HG03378 (cell line): ENCODE measurements around the gene SYT6.

Source experiments
- ATAC-seq: cut with Tn5 transposase; IDR thresholded peaks from one replicate; pipeline ENCODE4 v1.9.1; 2021; ENCODE audit warnings: mild to moderate bottlenecking, moderate library complexity; ENCODE audit not compliant: unreplicated experiment

The SYT6 gene

DNA sequence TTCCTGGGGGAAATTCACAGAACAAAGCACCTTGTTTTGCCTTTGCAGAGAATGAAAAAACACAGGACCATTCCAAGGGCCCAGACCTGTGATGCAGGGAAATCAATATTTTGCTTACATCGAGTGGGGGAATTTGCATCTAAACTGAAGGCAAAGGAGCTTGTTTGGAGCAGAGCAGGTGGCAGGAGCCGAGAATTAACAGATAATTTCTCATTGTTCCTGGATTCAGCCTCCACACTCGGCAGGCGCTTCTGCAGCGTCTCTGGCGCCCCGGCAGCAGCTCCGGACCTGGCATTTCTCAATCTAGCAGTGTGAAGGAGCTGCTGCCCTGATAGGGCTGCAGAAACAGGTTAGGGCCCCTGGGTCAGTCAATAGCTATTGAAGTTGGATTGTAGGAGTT, 2.0 kb upstream of the SYT6 start:
- no peak for ATAC-seq

DNA sequence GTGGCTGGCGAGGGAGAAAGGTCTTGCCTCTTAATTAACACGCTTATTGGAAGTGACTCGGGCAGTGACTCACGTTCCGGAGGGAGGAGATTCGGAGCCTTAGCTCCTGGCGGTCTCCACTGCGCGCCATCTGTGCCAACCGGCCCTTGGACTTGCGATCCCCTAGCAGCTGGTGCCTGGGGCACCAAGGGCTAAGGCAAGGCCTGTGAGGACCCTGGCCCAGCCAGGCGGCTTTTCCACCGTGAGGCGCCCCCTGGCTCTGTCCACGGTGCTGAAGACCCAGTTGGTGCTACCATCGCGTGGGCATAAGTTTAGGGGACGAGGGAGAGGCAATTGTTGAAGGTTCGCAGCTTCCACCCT, 1.3 kb upstream of the SYT6 start:
- ATAC-seq: no peak

DNA sequence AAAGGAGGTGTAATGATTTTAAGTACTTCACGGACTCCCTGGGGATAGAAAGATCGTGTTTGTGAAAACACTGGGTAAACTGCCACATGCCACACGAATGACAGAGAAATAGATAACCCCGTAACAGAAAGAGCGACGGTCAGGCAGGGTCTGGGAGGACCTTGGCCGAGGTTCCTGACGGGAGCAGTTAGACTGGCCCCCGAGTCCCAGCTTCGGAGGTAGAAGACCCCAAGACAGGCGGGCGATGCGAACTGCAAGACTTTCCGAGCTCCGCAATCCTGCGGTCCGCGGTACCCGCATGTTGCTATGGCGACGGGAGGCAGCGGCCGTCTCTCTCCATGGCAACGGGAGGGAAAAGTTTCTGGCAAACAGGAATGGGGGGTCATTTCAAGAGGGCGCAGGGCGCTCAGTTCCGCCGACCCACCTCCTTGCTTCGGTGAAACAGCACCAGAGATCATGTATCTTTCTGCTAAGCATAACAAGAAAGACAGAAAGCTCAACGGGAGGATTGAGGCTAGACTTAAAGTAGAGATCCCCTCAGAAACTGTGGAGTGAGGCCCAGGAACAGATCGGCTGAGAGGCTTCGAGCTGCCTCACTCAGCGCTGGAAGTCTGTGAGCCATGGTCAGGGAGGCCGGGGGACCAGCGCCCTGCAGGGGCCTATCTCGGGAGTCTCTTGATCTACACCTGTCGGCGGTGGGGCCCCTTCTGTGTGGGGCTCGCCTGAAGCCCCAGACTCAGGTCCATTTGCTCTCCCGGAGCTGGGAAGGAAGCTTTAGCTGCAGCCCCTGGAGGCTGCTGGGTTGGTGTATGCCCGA, 685 bp upstream of the SYT6 start:
- no peak for ATAC-seq

DNA sequence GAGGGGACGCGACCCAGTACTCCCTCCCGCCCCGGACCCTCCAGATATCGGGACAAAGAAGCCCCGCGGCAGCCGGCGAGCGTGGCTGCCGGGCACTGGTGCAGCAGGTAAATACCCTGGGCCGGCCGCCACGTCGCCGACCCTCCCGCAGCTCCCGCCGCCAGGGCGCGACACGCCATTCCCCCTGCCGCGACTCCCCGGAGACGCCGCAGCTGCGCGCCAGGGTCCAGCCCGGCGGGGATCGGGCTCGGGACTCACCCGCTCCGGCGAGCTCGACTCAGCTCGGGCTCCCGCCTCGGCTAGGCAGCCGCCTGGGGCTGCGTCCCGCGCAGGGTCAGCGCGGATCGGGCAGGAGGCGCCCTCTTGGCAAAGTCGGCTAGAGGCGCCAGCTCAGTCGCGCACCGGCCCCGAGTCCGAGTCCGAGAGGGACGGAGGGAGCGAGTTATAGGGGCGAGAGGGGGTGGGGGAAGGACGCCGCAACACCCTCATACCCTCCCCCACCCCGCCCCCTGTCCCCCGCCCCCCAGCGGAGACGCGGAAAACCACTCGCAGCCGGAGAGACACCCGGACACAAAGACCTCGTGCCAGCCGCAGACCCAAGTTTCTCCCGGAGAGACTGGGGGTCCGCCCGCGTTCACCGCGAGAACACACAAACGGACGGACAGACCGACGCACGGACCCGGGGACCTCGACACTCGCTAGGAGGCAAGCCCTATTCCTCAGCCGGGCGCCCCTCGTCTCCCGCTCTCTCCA, 985 bp downstream of the SYT6 start:
- ATAC-seq: no peak

DNA sequence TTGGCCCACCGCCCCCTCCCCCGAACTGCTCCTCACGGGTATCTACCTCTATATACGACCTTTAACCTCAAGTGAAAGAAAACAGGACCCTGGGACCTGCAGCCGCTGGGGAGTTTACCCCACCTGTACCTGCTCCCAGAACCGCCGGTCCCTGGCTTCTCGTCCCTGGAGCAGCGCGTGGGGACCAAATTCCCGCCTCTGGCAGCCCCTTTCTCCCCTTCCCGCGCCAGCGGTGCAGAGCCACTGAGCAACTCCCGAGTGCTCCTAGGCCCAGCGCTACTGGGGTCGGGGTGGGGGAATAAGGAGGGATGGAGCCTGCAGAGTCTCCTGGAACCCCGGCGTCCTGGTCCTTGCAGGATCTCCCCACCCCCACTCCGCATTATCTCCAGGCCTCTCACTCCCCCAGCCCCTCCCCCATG, 1.6 kb downstream of the SYT6 start:
- ATAC-seq: no peak

DNA sequence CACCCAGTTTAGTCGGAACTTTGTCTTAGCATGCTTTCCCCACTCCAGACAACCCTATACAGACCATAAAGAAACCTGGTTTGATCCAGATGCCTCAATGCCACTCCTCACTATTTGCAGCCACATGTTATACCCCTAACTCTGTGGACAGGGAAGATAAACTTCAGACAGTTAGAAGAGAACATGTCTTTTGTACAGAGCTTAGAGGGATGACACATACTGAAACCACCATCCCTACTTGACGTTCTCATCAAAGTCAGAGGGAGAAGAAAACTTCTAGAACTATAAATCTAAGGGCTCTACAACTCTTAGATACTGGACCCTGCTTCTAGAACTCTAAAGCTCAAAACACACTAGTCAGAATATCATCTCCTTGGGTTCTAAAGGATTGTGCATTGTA, 3.7 kb downstream of the SYT6 start:
- ATAC-seq: no peak

DNA sequence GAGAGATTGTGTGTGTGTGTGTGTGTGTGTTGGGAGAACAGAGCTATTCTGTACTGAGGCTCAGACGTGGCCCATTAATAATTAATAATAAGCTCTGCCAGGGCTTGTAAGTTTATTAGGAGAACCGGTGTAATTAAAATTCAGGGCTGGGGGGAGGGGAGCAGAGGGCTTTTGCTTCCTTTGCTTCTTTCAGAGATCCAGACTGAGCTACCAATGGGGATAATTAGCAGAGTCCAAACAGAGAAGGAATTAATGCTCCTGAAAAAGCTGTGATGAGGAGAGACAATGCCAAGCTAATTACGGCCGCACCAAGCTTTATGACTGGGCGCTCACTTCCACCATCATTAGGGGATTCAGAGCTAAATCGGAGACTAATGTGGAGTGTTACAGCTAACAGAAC, 4.5 kb downstream of the SYT6 start:
- ATAC-seq: no peak

DNA sequence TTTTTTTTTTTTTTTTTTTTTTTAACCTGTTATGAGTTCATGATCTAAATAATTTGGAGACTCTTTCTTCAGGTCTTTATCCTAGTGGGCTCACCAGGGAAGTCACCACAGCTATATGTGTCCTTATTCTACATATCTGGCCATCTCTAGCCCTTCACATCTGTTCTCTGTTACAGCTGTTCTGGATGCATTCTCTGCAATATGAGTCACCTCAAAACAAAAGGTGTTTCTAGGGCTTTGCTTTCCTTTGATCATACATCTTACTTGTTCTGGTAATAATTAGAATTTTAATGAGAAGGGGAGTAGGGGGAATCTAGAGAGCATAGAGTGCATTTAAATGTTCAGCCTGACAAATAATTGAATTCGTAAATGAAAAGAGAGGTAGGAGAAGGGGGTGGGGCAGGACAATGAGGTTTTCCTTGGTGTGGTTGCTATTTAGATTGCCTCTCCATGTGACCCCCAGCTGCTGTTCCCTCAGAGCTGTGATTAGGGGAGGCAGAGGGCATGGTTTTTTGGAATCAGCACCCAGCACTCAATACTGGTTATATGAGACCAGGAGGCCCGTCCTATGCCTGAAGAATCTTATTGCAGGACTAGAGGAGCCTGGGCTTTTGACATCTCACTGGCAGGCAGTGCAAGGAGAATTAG, 8.0 kb downstream of the SYT6 start:
- ATAC-seq: no peak

DNA sequence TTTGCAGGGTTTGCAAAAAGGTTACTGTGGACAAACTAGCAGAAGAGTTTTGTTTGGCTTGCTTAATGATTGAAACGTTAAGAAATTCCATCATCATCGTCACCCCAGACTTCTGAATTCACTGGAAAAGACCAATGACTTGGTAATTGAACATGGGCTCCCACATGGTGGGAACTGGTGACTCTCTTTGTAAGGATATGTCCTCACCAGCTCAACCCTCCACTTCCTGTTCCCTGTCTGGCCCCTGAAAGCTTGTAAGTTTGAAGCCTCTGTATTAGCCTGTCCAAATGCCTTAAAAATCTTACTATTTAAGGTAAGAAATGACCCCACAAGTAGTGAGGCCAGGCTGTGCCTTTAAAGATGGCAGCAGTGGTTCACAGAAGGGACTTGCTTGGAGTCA, 9.7 kb downstream of the SYT6 start:
- no peak for ATAC-seq

DNA sequence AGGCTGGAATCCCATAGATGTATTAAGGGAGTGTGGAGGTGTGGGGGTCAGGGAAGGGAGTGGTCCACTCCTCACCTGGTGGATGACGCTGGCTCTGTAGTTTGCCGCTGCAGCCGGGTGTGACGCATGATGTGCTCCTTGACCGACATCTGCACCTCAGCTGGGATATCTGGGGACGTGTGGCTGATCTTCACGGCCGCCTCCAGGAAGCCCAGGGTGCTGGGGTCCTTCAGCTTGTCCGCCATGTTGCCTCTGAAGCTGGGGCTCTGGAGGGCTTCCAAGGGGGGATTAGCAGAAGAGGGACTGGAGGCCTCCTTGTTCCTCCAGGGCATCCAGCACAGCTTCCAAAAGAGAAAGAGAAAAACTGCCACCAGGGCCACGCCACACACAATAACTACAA, 14.1 kb downstream of the SYT6 start:
- no peak for ATAC-seq

DNA sequence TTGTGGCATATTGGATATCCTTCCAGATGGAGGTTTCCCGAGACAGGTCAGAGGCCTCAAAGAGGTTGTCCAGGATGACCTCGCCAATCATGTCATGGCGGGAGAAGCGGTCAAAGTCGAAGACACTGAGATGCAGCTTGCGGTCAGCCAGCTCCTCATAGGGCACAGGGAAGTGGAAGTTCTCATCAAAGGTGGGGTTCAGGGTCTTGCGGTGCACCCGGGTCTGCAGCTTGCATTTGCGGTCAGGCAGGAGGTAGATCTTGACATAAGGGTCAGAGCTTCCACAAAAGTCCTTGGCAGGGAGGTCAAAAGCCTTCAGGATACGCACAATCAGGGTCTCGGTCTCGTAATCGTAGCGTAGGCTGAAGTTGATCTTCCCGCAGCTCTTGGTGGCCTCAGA, 16.2 kb downstream of the SYT6 start:
- no peak for ATAC-seq

DNA sequence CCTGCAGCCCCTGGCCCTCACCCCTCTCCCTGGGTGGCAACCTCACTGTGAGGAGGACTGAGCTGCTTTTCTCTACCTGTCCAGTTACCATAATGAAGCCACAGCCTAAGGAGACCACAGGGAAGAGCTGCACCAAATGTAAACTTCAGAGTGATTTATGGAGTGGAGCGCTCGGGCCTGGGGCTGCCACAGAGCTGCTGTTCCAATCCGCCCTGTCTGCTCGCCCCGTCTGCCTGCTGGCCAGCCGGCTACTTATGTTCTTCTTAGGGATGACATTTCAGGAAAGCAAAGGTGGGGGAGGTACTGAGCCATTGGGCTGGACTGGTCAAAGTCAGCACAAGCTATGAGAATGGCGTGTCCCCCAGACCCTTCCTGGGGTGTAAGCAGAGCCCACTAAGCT, 17.9 kb downstream of the SYT6 start:
- ATAC-seq: no peak

DNA sequence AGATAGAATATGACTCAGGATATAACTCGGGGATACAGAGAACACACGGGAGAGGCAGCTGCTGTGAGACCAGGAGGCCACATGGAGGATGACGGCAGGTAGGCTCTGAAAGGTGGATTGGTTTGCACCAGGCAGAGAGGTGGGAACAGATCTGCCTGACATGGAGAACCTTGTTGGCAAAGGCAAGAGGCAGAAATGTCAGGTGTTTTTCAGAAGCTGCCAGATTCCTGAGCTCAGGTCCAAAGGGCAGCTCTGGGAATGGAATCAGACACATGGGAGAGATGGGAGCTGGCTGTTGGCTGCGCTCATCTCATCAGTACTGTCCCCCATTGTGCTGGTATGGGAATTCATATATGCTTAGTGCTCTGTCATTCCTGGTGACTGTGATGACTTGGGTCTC, 19.2 kb downstream of the SYT6 start:
- no peak for ATAC-seq

DNA sequence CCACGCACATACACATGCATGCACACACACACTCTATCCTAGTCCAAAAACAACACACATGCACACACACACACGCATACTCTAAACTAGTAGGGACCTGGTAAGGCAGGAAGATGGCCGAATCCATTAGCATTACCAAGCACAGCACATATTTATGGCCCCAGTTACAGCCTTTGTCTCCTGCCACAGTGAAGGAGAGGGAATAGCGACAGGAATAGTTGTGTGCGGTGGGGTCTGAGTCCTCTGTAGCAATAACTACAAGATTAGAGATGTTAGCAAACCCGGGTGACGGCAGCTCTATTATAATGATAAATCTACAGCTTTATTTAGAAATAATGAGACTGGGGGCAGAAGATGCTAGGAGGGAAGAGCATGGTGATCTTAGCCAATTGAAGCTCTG, 20.5 kb downstream of the SYT6 start:
- ATAC-seq: no peak

DNA sequence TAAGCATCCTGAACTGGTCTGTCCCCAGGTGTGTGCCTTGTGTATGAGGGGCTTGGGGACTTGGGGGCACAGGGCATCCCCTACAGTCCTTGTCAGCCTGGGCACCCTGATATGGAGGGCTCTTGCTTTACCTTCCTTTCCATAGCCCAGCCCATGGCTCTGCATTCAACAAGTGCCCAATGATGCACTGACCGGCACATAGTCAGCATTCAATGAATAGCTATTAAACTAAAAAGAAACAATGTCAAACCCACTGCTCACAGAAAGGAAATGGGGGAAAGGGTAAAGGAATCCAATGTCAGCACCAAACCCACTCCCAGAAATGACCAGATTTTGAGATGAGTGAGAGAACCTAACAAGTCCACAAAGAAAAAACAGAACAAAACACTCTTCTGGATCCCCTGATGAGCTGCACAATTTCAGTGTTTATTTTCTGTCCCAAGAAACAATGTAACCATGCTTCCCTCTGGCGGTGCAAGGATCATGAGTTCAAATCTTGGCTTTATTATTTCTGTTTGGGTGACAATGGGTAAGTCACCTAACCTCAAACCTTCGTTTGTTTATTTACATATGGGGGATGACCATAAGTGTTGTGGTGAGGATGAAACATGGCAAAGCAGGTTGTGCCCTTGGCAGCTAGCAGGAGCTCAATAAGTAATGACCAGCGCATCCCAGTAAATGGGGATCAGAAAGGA, 22.0 kb downstream of the SYT6 start:
- ATAC-seq: no peak

DNA sequence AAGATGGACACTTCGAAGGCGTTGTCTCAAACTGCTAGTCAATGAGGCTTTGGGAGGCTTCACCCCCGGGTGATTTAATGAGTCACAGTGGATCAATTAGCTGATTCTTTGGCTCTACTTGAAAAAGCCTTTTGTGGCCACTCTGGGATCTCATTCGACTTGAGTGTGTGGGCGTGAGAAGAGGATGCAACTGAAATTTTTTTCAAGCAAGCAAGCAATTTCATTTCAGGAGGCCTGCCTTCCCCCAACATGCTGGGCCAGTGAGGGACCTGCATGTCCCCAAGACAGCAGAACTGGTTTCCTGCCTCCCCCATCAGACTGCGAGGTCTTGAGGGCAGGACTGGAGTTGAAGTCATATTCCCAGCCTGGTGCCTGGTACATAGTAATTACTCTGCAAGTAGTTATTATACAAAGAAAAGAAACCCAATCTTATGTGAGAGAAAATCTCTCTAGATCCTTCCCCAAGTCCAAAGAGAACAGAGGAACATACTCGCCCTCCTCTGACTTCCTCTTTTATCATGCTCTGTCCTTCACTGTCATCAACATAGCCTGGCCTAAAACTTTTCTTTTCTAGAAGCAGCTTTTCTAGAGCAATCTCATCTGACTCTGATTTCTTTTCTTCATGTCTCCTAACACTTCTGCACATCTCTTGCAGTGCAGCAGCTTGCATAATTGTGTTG, 22.7 kb downstream of the SYT6 start:
- no peak for ATAC-seq

DNA sequence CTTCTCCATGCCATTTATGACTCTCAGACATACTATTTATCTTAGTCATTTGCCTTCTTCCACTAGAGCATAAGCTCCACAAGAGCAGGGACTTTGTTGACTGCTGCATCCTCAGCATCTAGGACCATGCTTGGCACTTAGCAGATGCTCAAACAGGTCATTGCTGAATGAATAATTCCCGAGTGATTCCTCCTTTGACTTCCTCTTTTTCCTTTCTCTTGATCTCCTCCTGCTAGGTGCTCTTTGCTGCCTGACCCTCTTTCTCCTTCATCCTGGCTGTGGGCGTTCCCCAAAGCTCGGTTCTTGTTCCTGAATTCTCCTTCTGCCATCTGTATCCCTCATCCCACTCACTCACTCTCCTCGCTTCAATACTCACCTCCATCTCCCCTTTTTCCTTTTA, 23.5 kb downstream of the SYT6 start:
- ATAC-seq: no peak

DNA sequence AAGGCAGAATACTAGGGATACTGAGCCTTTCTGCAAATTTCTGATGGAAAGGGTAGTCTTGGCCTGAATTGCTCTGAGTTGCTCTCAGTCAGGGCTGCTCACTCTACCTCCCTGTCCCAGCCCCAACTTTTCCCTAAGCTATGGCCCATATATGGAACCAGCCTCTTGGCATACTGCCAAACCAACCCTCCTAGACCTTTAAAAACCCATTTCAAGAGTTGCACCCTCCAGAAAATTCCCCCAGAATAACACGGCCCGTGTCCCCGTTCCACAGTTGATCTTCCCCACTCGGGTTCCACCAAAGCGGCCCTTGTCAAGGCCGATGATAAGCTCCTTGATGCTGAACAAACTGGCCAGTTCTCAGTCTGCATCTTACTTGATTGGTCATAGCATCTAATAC, 25.4 kb downstream of the SYT6 start:
- no peak for ATAC-seq

DNA sequence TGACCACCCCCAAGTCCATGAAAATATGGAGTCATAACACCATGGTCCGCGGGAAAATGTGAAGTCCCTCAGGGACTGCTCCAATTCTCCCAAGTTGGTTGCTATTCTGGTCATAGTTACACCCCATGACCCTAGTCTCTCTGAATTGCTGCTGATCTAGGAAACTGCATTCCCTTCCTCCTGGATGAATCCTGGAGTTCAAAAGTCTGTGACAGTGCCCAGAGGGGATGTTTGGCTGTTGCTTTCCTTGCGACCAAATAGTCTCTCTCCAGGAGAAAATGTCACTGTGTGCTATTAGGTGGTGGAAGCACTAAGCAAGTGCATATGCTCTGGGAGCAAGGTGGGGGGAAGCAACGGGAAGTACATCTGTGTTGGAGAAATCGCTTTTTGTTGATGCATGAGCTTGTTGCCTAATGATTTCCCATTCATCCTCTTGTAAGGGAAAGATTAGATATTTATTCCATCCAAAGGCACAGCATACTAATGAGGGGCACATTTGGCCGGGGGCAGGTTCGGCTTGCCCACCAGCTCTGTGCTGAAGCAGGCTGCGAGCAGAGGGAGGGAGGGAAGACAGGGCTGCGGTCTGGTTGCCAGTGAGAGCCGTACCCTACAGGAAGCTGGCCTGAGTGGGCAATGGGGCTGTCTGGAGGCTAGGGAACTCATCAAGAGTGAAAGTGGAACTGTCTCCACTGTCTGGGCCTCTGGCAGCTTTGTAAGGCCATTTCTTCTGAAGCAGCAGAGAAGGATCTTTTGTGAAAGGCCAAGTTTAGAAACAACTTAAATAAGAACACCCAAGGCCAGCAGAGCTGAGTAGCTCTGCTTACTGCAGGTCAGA, 27.2 kb downstream of the SYT6 start:
- peak; percentile 84 for ATAC-seq

DNA sequence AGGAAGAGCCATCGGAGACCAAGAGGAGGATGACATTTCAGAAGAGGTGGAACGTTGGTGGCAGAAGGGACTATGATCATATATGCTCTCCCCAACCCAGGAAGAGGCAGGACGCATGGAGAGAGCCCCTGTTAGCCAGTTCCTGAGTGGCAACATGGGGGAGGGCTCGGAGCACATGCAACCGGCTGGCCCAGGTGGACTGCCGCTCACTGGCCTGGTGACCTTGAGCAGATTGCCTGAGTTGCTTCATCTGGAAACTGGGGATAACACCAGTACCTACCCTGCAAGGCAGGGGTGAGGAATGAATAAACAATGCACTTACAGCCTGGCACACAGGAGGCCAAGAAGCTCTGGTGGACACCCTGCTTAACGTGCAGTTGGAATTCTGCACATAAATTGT, 29.0 kb downstream of the SYT6 start:
- ATAC-seq: no peak
